T-helper 1 cell (primary cell): ENCODE measurements around the gene TFCP2.
"Not testable (repeated sequence)": the region's sequence is repeated elsewhere in the genome, so short reads cannot be mapped to it uniquely, and the experiment has no call there.

Source experiments
- DNase-seq, 5 donors: peaks; one replicate each; pipeline ENCODE4 v3.0.0-alpha.2; 2012 to 2020

Gene TFCP2

DNA sequence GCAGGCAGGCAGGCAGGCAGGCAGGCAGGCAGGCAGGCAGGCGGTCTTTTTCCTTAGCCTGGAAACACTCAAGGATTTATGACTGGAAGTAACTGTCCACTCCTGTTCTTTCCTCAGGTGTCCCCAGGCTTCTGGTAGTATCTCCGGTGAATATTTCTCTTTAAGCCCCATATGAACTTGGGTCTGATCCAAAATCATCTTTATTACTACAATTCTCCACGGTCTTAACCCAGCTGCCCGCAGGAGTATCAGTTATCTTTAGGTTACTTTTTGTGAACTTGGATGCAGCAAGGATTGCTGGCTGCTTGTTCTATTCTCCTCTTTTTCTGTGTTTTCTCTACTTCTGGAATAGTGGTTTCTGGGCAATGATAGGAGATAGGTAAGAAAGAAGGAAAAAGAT lies 92.8 kb downstream of the TFCP2 start:
- DNase-seq, result no peak

DNA sequence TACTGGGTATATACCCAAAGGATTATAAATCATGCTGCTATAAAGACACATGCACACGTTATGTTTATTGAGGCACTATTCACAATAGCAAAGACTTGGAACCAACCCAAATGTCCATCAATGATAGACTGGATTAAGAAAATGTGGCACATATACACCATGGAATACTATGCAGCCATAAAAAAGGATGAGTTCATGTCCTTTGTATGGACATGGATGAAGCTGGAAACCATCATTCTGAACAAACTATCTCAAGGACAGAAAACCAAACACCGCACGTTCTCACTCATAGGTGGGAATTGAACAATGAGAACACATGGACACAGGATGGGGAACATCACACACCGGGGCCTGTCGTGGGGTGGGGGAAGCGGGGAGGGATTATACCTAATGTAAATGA lies 94.1 kb downstream of the TFCP2 start:
- DNase-seq, result not testable (repeated sequence)

DNA sequence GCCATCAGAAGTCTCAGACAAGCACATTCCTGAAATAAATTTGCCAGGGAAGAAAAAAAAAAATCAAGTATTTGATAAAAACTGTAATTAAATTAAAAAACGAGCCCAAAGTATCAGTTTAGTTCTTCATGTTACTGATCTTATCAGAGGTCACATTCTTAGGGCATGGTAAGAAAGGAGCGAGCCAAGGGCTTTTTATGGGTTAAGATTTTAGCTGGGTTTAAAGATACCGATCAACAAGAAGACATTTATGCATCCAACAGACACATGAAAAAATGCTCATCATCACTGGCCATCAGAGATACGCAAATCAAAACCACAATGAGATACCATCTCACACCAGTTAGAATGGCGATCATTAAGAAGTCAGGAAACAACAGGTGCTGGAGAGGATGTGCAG lies 94.6 kb downstream of the TFCP2 start:
- not testable (repeated sequence) for DNase-seq

DNA sequence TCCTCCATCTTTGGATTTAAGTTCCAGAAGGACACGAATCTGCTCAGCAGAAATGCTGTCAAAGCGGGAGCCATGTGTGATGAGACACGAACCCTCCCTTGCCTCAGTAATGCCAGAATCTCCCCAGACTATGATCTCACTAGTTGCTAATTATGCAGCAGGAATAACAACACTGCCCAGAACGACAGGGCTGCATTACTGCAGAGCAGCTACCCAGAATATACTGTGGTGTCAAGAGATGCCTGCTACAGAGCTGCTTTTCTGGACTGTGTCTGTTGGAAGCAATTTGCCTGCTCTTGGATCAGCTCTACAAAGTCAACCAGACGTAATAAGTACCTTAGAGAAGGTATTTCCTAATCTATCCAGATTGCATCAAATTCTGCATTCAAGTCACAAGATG lies 95.0 kb downstream of the TFCP2 start:
- no peak for DNase-seq

- DNase-seq, result no peak
Measured at GRCh38 chr12:51076236-51076930, 96.6 kb downstream of the TFCP2 start.

- no peak for DNase-seq
Measured at GRCh38 chr12:51075390-51075789, 97.5 kb downstream of the TFCP2 start.

- no peak for DNase-seq
Measured at GRCh38 chr12:51071663-51072062, 101.3 kb downstream of the TFCP2 start.

DNA sequence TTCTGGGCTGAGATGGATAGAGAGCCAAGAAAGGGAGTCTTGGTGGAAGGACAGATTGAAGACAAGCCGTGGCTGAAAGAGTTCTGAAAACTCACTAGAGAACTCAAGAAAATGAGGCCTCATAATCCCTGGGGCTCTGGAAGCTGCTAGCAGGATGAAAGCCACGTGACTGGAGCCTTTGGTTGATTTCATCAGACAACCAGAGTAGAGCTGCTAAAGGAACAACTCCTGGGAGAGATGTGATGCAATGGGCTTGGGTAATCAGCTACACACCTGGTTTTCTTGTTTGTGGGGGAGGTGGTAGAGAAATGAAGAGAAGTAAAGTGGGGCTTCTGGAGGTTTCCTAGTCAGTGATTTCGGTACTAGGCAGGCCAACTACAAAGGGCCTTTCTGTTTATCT lies 102.9 kb downstream of the TFCP2 start:
- no peak for DNase-seq

DNA sequence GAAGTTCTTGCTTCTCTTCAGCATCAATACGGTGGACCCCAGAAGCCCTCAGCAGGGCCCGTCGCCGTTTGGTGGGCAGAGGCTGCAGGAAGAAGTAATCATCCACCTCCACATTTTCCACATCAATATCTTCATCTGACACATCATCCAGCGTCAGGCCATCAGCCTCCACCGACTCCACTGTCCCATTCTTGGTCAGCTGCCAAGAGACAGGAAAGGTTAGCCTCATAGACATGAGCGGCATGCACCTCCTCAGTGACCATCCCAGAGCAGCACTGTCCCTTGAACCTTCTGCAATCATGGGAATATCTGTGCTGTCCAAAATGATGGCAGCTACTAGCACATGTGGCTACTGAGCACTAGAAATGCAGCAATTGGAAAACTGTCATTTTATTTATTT lies 105.2 kb downstream of the TFCP2 start:
- no peak for DNase-seq

DNA sequence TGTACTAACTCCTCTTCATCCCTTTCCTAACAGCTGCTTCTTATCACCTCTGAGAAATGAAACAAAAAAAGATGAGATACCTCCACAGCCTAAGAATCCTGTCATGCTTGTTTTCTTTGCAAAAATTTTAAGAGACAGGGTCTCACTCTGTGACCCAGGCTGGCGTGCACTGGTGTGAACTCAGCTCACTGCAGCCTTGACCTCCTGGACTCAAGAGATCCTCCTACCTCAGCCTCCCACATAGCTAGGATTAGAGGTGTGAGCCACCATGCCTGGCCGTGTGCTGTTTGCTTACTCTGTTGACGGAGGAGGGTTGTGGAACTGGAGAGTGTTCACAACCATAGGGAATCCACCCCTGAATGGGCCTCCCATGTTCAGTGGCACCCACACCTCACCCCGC lies 105.7 kb downstream of the TFCP2 start:
- no peak for DNase-seq

DNA sequence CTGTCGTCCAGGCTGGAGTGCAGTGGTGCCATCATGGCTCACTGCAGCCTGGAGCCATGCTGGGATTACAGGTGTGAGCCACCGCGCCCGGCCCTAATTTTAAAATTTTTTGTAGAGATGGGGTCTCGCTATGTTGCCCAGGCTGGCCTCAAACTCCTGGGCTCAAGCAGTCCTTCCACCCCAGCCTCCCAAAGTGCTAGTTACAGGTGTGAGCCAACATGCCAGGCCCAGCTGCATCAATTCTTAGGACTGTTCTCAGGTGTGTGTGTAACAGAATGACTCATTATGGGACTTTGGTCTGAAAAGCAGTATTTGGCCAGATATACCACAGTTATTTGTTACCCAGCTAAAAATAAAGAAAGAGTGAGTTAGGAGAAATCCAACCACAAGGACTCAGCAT lies 107.4 kb downstream of the TFCP2 start:
- no peak for DNase-seq

- no peak for DNase-seq
Measured at GRCh38 chr12:51062631-51063397, 110.1 kb downstream of the TFCP2 start.

DNA sequence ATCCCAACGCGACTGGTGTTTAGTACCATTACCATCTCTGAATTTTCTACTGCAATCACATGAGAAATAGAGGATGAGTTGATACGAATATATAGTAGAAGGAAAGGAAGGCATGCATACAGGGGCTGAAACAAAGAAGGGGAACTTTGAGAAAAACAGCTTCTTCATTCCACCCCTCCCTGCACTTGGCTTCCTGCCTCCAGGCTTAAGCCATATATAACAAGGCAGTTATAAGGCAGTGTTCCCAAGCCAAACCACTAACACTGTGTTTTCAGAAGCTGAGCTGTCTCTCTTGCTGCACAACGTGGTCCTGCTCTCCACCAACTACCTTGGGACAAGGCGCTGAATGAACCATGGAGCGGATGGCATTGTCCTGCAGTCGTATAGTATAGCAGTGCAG lies 113.8 kb downstream of the TFCP2 start:
- DNase-seq, result no peak

GRCh38 chr12:51056242-51056641 lies 116.7 kb downstream of the TFCP2 start:
- DNase-seq, result no peak

- DNase-seq, result no peak
Measured at GRCh38 chr12:51055060-51055459, 117.9 kb downstream of the TFCP2 start.

DNA sequence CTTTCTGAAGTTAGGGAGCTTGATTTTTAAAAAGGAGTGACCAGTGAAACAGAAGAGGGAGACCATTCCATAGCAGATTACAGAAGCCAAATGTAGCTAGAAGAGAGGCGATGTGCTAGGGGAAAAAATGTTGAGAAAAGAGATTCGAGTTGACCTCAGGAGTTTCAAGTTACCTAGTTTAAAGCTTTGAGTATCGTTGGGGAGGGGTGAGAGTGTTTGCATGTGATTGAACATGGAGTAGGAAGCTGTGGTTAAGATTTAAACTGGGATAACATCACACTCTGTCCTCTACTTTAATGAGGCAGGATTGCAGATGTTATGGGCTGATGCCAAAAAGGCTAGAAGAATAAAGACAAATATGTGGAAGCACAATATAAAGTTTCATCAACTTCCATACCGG lies 121.1 kb downstream of the TFCP2 start:
- DNase-seq, result no peak

- DNase-seq, result no peak
Measured at GRCh38 chr12:51049525-51049924, 123.4 kb downstream of the TFCP2 start.

GRCh38 chr12:51048661-51049251 lies 124.2 kb downstream of the TFCP2 start:
- peak in 1 of 5 donors; percentile 56 for DNase-seq

DNA sequence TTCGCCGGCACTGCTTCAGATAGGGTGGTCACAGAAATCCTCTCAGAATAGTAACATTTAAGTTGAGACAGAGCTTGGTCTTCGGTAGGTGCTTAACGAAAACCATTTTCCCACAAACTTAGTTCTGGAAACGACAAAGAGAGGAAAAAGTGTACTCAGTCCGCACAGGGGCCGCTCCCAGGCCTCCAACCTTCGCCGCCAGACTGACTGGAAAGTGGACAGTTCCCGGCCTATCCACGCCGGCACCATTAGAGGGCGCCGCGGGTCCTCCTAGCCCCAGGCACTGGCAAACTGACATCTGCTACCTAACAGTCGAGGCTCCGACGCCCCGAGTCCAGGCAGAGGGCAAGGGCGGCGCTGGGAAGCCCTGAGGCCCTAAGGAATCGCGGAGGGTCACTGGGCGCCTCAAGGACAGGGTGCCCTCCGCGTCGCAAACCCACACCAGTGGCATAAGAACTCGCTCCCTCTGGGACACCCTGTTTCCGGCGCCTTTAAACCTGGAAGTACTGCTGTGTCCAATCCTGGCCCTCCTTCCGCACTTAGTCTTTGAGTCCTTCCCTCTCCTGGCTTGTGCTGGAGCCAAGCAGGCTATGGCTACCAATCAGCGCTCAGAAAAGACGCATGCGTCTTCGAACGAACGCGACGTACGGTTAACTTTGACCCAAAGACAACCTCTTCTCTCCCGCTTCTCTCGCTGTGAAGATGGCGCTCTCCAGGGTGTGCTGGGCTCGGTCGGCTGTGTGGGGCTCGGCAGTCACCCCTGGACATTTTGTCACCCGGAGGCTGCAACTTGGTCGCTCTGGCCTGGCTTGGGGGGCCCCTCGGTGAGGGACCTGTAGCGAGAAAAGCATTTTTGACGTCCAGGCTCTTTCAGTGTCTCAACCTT lies 125.0 kb downstream of the TFCP2 start, which contains the start of gene LETMD1:
TSS of gene LETMD1 (plus strand) at position 673 of the 886 bp plus-strand sequence. CDS start at position 703, 30 bp downstream.
- peak; percentile 82 to 97 (median 90) for DNase-seq
